IMR-90 (cell line): ENCODE measurements around the gene PBLD. TPM values are rescaled to one million over a fixed set of nuclear protein-coding genes. Genes with fewer than 3 reads are reported as not detected.

Experiments used
- ATAC-seq: fragments of 200-7000 bp; cut with Tn5 transposase; 2 replicates; pipeline ENCODE4 v1.9.1; 2020; ENCODE audit warnings: low read depth, mild to moderate bottlenecking, moderate library complexity
- BruUV-seq: library from RNA; stranded (reverse); fragments of 400-500 nt; replicated peaks from 2 replicates; lab custom pipeline; 2021; lab: Mats Ljungman, UMichigan
- CTCF ChIA-PET: fragments of 300-600 bp; formaldehyde crosslinking; extraction: SDS; loops from one replicate; lab custom pipeline; 2021; ENCODE audit warnings: antibody characterized with exemption; lab: Yijun Ruan, JAX
- POLR2A ChIA-PET: fragments of 300-600 bp; sonication (Branson Sonifier 250); formaldehyde crosslinking; loops from one replicate; lab custom pipeline; 2022; ENCODE audit warnings: antibody characterized with exemption; ENCODE audit not compliant: unreplicated experiment; lab: Charles Lee
- DNase-seq: peaks from one replicate; pipeline ENCODE4 v3.0.0; 2013
- H2AFZ ChIP-seq: replicated peaks from 2 replicates; pipeline ENCODE3; 2013; ENCODE audit warnings: low read length, mild to moderate bottlenecking; ENCODE audit not compliant: poor library complexity
- H2AK5ac ChIP-seq: 2 replicates; pipeline ENCODE4 v1.6.1; 2013; ENCODE audit warnings: low read depth, low read length, inconsistent platforms
- H2AK9ac ChIP-seq: replicated peaks from 2 replicates; pipeline ENCODE3; 2013; ENCODE audit warnings: mild to moderate bottlenecking, low read depth, low read length, moderate library complexity; ENCODE audit not compliant: poor library complexity
- H2BK120ac ChIP-seq: 2 replicates; pipeline ENCODE4 v1.6.1; 2013; ENCODE audit warnings: low read depth, low read length, inconsistent platforms
- H2BK15ac ChIP-seq: 3 replicates; pipeline ENCODE4 v1.6.1; 2013; ENCODE audit warnings: low read depth, low read length, inconsistent platforms
- H2BK20ac ChIP-seq: 2 replicates; pipeline ENCODE4 v1.6.1; 2013; ENCODE audit warnings: low read depth, mild to moderate bottlenecking, inconsistent platforms, low read length, moderate library complexity
- H2BK5ac ChIP-seq: 2 replicates; pipeline ENCODE4 v1.6.1; 2013; ENCODE audit warnings: mild to moderate bottlenecking, low read depth, low read length, inconsistent platforms; ENCODE audit not compliant: poor library complexity, severe bottlenecking
- H3K14ac ChIP-seq: replicated peaks from 2 replicates; pipeline ENCODE4 v1.6.1; 2013; ENCODE audit warnings: low read depth, low read length, inconsistent platforms
- H3K18ac ChIP-seq: 2 replicates; pipeline ENCODE4 v1.6.1; 2013; ENCODE audit warnings: low read depth, low read length, control low read depth
- H3K23ac ChIP-seq: 2 replicates; pipeline ENCODE4 v1.6.1; 2013; ENCODE audit warnings: low read depth, low read length, inconsistent platforms
- H3K27ac ChIP-seq: 2 replicates; pipeline ENCODE4 v1.5.1; 2013; ENCODE audit warnings: mild to moderate bottlenecking, control low read depth, low read length; ENCODE audit not compliant: insufficient read depth
- H3K27me3 ChIP-seq: 2 replicates; pipeline ENCODE4 v1.6.1; 2013; ENCODE audit warnings: low read length; ENCODE audit not compliant: control insufficient read depth, insufficient read depth
- H3K36me3 ChIP-seq: 2 replicates; pipeline ENCODE4 v1.6.1; 2013; ENCODE audit warnings: low read length, mixed read lengths; ENCODE audit not compliant: control insufficient read depth, insufficient read depth
- H3K4ac ChIP-seq: 2 replicates; pipeline ENCODE4 v1.6.1; 2013; ENCODE audit warnings: low read depth, low read length, inconsistent platforms
- H3K4me1 ChIP-seq: 2 replicates; pipeline ENCODE4 v1.6.1; 2013; ENCODE audit warnings: low read length, mixed read lengths; ENCODE audit not compliant: control insufficient read depth, insufficient read depth
- H3K4me2 ChIP-seq: 2 replicates; pipeline ENCODE4 v1.6.1; 2013; ENCODE audit warnings: low read depth, mild to moderate bottlenecking, control low read depth, low read length, moderate library complexity
- H3K4me3 ChIP-seq: 2 replicates; pipeline ENCODE4 v1.5.1; 2013; ENCODE audit warnings: low read depth, mild to moderate bottlenecking, control low read depth, low read length, moderate library complexity; ENCODE audit not compliant: insufficient read depth
- H3K56ac ChIP-seq: 2 replicates; pipeline ENCODE4 v1.6.1; 2013; ENCODE audit warnings: low read length, inconsistent platforms; ENCODE audit not compliant: insufficient read depth; ENCODE audit errors: extremely low read depth
- H3K79me1 ChIP-seq, 2 experiments: 2 replicates each; pipeline ENCODE4 v1.6.1; 2013; ENCODE audit warnings: low read length in 2 of 2, inconsistent platforms in 1 of 2, low read depth in 1 of 2
- H3K9ac ChIP-seq: 2 replicates; pipeline ENCODE4 v1.6.1; 2013; ENCODE audit warnings: low read depth, low read length, control low read depth
- H3K9me1 ChIP-seq: 2 replicates; pipeline ENCODE4 v1.6.1; 2013; ENCODE audit warnings: low read length, inconsistent platforms; ENCODE audit not compliant: insufficient read depth
- H3K9me3 ChIP-seq: 2 replicates; pipeline ENCODE4 v1.6.1; 2013; ENCODE audit warnings: low read length; ENCODE audit not compliant: control insufficient read depth, insufficient read depth
- H4K20me1 ChIP-seq: 2 replicates; pipeline ENCODE4 v1.6.1; 2013; ENCODE audit warnings: low read length, inconsistent platforms; ENCODE audit not compliant: insufficient read depth
- H4K5ac ChIP-seq: 2 replicates; pipeline ENCODE4 v1.6.1; 2013; ENCODE audit warnings: mild to moderate bottlenecking, low read depth, low read length, control low read depth
- H4K8ac ChIP-seq, 2 experiments: 2 replicates each; pipeline ENCODE4 v1.6.1; 2013; ENCODE audit warnings: low read depth in 2 of 2, low read length in 2 of 2, control low read depth in 1 of 2, inconsistent platforms in 1 of 2
- H4K91ac ChIP-seq: 2 replicates; pipeline ENCODE4 v1.6.1; 2013; ENCODE audit warnings: low read depth, low read length, inconsistent platforms; ENCODE audit not compliant: insufficient read depth
- CEBPB ChIP-seq: IDR thresholded peaks from 2 replicates; pipeline ENCODE4 v1.6.1; 2012; ENCODE audit warnings: low read depth, low read length, improper control_type of control experiment
- SMC3 ChIP-seq: fragments of 150-350 bp; IDR thresholded peaks from 2 replicates; pipeline ENCODE4 v1.6.1; 2016; ENCODE audit warnings: low read depth, mild to moderate bottlenecking, antibody characterized with exemption, low read length, moderate library complexity
- WGBS, 2 experiments: methylation state at CpG; one replicate each; pipeline versions ENCODE4 v1.1.5 to v1.1.7; 2013; ENCODE audit warnings: missing lambda C conversion rate in 2 of 2; ENCODE audit not compliant: insufficient read length in 1 of 2; ENCODE audit errors: extremely low coverage in 2 of 2; 5-methylcytosine and 5-hydroxymethylcytosine counted together
- dilution Hi-C: fragments of 300-500 bp; cut with HindIII; formaldehyde crosslinking; loops from one replicate; pipeline ENCODE4 v1.14.3; 2018; ENCODE audit warnings: low sequenced_read_pairs; ENCODE audit not compliant: unreplicated experiment
- in situ Hi-C: fragments of 300-500 bp; cut with MboI; formaldehyde crosslinking; loops from 3 replicates; pipeline ENCODE4 v1.14.3; 2019; ENCODE audit warnings: low sequenced_read_pairs, inconsistent platforms, mixed read lengths
- intact Hi-C: fragments of 100-400 bp; cut with micrococcal nuclease; formaldehyde crosslinking; loops from 2 replicates; pipeline ENCODE4 v1.10.0; 2022
- polyA plus RNA-seq, 3 experiments: library from polyadenylated mRNA; depleted of rRNA; stranded (reverse); fragments of >200 nt; gene quantifications; 2 replicates each; pipeline ENCODE4 v1.2.3, GENCODE V29; 2012; ENCODE audit warnings: low replicate concordance in 1 of 3
- total RNA-seq: library from RNA; depleted of rRNA; stranded (reverse); fragments of >200 nt; gene quantifications from 2 replicates; pipeline ENCODE4 v1.2.3, GENCODE V29; 2012

PBLD gene
- total and polyA plus RNA-seq, 2 of the 4 experiments (the other 2 are of a cell fraction) = 3.3 to 5.7 TPM

- Histone ChIP-seq H3K27ac (no peak overlapping the region), H2BK120ac (no peak overlapping the region), H3K4me2 (no peak overlapping the region), H2BK20ac (no peak overlapping the region), H3K4me1 (peaks cover 7% of the 10 kb centered on the region; the same call in 1 of the 2 replicates), H4K5ac (no peak overlapping the region), H2AK9ac (no peak overlapping the region), H2BK5ac (no peak overlapping the region), H4K8ac (no peak overlapping the region), H4K20me1 (no peaks in the 10 kb centered on the region), H3K9ac (no peak overlapping the region), H2BK15ac (no peak overlapping the region), H3K36me3 (no peaks in the 10 kb centered on the region), H4K91ac (no peak overlapping the region), H3K27me3 (peaks cover 1% of the 10 kb centered on the region; the same call in 1 of the 2 replicates), H3K79me1 (no peaks in the 10 kb centered on the region), H3K9me3 (no peaks in the 10 kb centered on the region), H3K9me1 (no peaks in the 10 kb centered on the region), H3K23ac (no peak overlapping the region), H2AK5ac (no peak overlapping the region), H3K4me3 (no peak overlapping the region), H2AFZ (no peak overlapping the region), H3K56ac (no peak overlapping the region), H3K18ac (no peak overlapping the region), H3K14ac (no peak overlapping the region), H3K4ac (no peak overlapping the region)
- dilution Hi-C loops = no loop called here
- no TSS peak for BruUV-seq
- intact Hi-C loops = no loop called here
- DNase-seq (peak; percentile 28), ATAC-seq (peak; percentile 35)
- peak; percentile 35; the same call in 1 of the 2 replicates for TF ChIP-seq CEBPB
- TF ChIP-seq SMC3 = no peak
- ChIA-PET POLR2A (no interaction called here), CTCF (no interaction called here)
- WGBS, 2 experiments = 50% methylated on average over 2 of the region's 7 CpGs; no CpG with 5 or more reads in 1 of the 2 experiments
- in situ Hi-C loops = no loop called here
Observed at GRCh38 chr10:68271196-68271882, 61.4 kb downstream of the PBLD start.
